ENCODE data around the gene FOXP1.

FOXP1 gene

GRCh38 chr3:71503525-71504249 lies 79.8 kb downstream of the FOXP1 start:
- no peak for DNase-seq

DNA sequence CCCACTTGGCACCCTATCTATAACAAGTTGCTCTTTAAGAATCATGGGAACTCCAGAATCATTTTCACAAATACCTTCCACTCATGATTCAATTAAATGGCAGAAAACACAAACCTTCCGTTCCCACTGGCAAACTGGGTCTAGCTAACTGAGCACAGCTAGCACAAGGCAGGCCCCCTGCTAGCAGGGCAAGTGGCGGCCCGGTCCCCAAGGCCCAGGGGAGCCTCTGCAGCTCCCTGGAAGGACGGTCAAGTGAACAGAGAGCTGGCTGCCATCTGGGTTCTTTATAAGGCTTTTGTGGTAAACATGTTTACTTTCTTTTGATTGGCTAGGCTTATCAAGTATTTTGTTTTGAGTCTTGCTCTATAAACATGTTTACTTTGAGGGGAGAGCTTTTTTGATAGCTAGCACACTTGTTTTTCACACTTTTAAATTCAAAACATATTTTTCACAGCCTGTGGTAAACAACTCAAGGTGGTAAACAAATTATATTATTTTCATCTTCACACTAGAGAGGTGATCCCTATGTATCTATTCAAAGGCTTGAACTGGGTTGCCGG lies 81.4 kb downstream of the FOXP1 start:
- no peak for DNase-seq

DNA sequence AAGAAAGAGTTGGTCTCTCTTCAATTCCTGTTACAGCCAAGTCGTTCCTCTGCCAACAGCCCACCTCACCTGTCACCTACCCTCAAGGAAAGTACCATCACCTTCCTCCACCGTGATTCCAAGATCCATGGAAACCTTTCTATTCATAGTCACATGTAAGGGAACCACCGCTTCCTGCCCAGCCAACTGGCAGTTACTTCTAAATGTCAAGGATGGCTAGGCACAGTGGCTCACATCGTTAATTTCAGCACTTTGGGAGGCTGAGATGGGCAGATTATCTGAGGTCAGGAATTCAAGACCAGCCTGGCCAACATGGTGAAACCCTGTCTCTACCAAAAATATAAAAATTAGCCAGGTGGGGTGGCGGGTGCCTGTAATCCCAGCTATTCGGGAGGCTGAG lies 82.8 kb downstream of the FOXP1 start:
- no peak for DNase-seq

DNA sequence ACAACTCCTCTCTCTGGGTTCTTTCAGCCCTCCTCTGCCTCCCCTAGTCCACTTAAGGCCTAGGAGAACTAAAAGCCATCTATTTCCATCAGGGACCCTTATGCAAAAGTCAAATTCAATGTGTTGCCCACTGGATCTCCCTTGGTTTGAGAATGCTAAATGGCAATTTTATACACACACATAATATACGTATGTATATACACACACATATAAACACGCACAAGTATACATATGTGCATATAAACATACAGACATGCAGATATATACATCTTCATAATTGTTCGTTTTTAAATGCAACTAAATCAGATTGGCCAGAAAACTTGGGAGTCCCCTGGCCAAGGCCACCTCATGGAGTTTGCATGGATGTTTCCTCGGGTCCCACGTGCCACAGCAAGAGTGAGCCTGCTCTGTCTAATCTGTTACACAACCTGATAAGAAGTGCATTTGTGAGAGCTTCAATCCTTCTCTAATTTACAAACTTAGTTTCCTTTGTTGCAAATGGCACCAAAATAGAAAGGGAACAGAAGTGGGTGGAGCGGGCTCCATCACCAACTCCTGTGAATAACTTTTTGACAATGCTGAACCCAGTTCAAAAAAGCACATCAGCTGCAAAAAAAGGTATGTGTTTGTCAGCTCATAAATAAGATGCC lies 84.2 kb downstream of the FOXP1 start:
- no peak for DNase-seq

DNA sequence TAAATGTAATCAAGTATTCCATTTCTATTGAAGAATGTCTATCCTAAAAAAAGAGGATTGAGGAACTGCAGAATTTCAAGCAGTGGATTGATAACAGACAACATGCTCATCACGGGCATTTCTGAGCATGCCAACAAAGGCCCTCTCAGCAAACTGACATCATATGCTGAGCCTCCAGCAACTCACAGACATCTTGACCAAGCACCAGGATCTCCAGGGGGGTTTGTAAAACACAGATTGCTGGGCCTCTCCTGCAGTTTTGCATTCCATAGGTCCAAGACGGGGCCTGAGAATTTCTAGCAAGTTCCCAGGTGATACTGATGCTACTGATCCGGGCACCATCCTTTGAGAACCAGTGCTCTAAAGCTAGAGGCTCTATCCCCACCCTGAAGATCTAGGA lies 85.0 kb downstream of the FOXP1 start:
- DNase-seq = no peak

DNA sequence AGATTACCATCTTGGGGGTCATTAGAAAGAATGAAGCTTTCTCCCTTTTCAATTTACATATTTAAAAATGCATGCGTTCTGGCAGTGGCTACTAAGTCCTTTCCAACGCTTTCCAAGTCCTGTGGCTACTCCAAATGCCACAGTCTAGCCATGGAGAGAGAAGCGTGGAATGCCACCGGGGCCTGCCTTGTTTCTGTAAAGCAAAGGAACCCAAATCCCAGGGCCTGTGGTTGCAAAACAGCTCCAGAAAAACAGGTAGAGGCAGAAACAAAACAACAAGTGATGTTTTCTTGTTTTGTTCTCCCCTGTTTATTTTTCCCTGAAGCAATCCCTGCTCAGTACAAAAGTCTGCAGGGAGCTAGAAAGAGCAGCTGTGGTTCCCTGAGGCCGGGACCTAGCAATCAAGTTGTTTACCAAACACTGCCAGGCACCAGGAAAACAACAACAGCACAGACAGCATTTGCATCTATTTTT lies 85.5 kb downstream of the FOXP1 start:
- DNase-seq = no peak

DNA sequence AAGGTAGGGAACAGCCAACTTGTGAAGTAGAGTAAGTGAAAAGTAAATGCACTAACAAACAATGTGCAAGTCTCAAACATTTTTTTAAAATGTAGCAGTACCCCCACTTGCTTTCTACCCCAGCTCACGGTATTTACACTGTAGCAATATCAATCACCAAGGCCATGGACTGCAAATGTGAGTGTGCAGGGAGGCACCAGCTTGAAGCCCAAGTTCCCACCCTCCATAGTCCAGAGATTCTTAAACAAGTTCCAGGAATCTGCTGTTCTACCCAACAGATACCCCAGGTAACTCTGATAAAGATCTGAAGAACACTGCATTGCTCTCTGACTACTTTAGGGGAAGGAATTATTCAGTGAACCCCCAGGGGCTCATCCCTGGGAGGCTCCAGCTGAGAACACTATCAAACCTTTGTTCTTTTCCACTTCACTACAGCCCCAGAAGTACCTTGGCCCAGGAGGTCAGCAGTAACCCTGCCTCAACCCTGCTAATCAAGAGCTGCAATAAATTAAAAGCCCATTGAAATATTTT lies 86.1 kb downstream of the FOXP1 start:
- DNase-seq = no peak

- no peak for DNase-seq
These were observed 87.6 kb downstream of the FOXP1 start for GRCh38 chr3:71495708-71496472.

- DNase-seq = no peak
These were observed 89.3 kb downstream of the FOXP1 start for GRCh38 chr3:71494212-71494611.

- DNase-seq = peak; percentile 21 to 23
These were observed 90.4 kb downstream of the FOXP1 start for GRCh38 chr3:71492974-71493771.

GRCh38 chr3:71492566-71492965 lies 91.0 kb downstream of the FOXP1 start:
- DNase-seq = peak; percentile 26 to 39

- no peak for DNase-seq
These were observed 92.3 kb downstream of the FOXP1 start for GRCh38 chr3:71491154-71491752.

GRCh38 chr3:71490692-71491091 lies 92.8 kb downstream of the FOXP1 start:
- no peak for DNase-seq

DNA sequence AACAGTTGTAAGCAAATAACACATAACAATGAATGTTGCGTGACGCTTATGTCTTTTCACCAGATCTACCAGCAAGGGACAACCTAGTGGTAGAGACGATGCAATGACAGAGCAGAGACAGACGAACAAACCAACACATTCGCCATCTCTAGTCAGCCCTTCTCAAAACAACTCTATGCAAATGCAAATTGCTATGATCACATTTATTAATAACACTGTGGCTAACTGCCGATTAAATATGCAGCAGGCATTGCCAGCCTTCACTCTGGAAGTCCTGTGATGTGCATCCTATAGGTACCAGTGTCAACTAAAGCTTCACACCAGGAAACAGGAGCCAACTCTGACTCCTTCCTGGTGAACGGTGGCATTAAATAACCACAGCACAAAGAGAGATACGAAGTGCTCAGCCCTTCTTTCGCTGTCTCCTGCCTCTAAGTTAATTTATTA lies 94.2 kb downstream of the FOXP1 start:
- DNase-seq = peak; percentile 17 to 22

DNA sequence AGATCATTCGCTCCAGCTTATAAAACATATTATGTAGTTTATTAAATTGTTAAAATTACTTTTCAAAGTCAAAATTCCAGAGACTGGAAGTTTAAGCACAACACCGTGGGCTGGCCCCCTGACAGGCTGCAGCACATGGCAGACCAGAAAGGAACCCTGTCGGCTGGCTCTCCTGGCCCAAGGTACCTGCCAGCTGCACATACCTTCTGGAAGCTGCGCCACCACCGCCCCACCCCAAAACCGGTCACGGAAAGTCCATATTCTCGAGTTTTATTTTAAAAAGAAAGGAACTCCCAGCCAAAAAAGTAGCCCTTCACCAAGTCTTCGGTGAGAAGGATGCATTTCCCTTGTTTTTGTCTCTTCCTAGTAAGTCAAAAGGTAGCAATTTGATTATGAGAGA lies 94.6 kb downstream of the FOXP1 start:
- DNase-seq = no peak

DNA sequence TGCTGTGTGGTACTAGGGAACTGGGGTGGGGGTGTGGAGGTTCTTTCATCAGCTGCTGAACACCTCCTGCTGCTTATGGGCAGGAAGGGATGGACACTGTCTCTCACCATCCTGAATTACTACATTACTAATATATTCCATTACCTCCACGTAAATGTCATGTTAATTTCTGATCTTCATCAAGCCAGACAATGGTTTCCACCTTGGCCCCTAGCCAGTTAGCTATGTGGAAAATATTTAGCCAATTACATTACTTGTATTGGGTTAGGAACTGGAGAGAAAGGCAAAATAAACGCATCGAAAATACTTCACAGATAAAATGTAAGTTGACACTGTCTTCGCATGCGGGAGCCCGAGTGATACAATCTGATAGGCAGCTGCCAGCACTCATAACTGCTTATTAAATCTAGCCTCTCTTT lies 95.1 kb downstream of the FOXP1 start:
- peak; percentile 42 to 55 for DNase-seq

DNA sequence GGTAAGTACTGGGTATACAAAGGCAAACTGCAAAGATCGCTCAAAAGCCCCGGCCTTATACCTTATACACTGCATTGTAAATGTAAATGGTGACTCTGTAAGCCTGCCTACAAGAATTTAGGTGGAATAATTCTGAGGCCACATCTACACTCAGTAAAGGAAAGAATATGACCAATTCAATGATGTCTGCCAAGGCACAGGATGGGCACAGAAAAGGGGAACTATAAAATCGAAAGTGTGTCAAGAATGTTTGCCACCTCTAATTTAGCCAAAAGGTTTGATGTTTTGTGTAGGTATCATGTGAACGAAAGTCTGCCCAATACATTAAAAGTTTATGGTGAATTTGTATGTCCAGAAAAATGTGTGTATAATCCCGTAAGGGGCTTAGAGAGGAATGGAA lies 96.1 kb downstream of the FOXP1 start:
- no peak for DNase-seq

DNA sequence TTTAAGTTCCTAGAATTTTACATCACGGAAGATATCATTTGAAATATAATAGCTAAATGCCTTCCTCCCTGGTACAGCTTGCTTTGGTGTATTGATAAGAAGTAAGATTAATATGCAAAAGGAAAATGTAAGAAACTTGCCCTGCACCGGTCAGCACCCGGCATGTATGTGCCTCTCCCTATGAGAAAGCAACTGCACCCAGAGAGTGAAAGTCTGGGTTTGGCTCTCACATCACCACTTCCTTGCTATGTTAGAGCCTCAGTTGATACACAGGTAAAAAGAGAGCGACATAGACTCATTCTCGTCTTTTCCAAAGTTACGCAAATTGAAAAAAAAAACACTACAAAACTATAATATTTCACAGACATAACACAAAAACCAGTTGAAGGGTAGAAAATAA lies 96.7 kb downstream of the FOXP1 start:
- DNase-seq = peak in 1 of 2 donors; percentile 28

DNA sequence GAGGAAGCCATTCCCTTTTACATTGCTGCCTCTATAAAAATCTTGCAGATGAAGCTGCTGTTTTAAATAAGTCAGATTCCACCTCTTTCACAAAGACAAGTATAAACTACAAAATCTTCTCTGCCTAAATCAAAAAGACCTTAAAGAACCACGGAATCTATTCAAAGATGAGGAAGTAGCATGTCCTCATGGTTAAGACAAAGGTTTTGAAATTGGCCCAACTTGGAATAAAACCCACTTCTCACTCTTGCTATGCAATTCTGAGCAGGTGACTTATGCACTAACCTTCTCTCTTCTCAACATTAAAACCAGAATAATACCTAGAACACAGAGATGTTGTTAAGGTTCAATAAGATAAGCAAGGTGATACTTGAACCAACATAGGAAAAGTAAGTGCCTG lies 97.6 kb downstream of the FOXP1 start:
- DNase-seq = no peak

- no peak for DNase-seq
These were observed 99.1 kb downstream of the FOXP1 start for GRCh38 chr3:71484452-71484851.

DNA sequence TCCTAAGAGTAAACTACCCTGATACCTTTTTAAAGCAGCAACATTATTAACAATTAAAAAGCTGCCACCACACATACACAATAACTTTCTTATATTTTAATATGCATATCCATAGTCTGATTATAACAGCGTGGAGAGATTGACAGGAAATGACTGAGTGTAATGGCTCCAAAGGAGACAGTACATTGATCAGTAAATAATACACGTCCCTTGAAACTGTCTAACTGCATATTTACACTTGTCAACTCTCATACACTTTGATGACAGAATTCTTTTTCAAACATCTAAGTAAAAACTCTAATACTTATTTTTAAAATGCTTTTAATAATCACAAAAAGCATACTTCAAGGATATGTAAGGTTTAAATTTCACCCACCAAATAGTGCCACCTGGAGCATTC lies 99.5 kb downstream of the FOXP1 start:
- DNase-seq = no peak

DNA sequence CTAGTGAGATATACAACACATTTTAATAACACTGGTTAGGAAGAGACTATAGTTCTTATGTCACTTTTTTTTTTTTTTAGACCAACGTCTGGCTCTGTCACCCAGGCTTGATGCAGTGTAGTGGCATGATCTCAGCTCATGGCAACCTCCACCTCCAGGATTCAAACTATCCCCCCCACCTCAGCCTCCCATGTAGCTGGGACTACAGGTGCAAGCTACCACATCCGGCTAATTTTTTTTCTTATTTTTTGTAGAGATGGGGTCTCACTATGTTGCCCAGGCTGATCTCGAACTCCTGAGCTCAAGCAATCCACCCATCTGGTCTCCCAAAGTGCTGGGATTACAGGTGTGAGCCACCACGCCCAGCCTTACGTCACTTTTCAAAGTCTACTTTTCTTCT lies 100.8 kb downstream of the FOXP1 start:
- no peak for DNase-seq

Measured in activated CD4-positive, alpha-beta T cell treated with anti-CD3 and anti-CD28 coated beads for 4 hours (primary cell).